ENCODE measurements around the gene KCNN3.

The KCNN3 gene

DNA sequence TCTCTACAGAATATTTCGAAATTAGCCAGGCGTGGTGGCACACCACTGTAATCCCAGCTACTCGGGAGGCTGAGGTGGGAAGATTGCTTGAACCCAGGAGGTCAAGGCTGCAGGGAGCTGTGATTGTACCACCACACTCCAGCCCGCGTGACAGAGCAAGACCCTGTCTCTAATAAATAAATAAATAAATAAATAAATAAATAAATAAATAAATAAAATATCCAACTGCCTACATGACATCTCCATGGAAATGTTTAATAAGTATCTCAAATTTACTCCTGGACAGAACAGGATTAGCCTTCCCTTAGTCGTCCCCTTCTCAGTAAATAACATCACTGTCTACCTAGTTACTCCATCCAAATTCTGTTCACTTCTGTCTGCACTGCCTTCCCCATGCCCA lies 29.0 kb upstream of the KCNN3 start:
- WGBS, 2 experiments = 95% methylated on average over 4 of the region's 6 CpGs
- Histone ChIP-seq H3K27me3 (ENCODE audit: control insufficient read depth, insufficient read depth, low read length, poor library complexity, severe bottlenecking) (no peaks in the 10 kb centered on the region), H3K27ac (ENCODE audit: insufficient read depth, low read depth, low read length, poor library complexity, severe bottlenecking) (no peak overlapping the region), H3K4me1 (ENCODE audit: control insufficient read depth, insufficient read depth, low read length) (no peaks in the 10 kb centered on the region), H3K4me3 (ENCODE audit: insufficient read depth, low read depth, low read length) (no peak overlapping the region), H3K36me3 (ENCODE audit: control insufficient read depth, insufficient read depth, low read length) (no peaks in the 10 kb centered on the region), H3K9me3 (ENCODE audit: control insufficient read depth, low read length) (no peaks in the 10 kb centered on the region)

DNA sequence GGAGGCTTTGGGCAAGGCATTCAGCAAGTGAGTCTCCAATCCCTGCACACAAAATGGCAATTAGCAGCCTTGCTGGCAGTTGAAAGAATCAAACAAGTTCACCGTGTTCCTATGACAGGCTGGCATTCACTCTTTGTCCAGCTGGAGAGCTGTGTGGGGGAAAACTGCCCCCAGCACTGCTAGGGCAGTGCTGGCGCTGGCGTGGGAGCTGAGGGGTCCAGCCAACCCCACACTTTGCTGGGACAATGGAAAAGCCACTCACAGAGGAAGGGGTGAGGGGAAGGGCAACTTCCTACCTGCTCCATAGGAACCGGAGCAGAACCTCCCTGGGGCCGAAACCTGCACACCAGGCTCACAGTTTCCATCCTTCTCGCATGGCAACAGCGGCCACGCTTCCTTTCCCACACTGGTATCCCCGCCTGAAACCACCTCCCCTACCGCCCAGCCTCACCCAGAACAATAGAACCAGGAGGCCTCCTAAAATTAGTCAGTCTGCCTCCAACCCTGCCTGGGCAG lies 26.7 kb upstream of the KCNN3 start:
- H3K36me3 ChIP-seq (ENCODE audit: control insufficient read depth, insufficient read depth, low read length) = no peaks in the 10 kb centered on the region
- H3K27ac ChIP-seq (ENCODE audit: insufficient read depth, low read depth, low read length, poor library complexity, severe bottlenecking) = no peak overlapping the region
- 91% methylated on average over 10 of the region's 10 CpGs for WGBS, 2 experiments
- no peak overlapping the region for H3K4me3 ChIP-seq (ENCODE audit: insufficient read depth, low read depth, low read length)
- no peaks in the 10 kb centered on the region for H3K4me1 ChIP-seq (ENCODE audit: control insufficient read depth, insufficient read depth, low read length)
- H3K9me3 ChIP-seq (ENCODE audit: control insufficient read depth, low read length) = no peaks in the 10 kb centered on the region
- H3K27me3 ChIP-seq (ENCODE audit: control insufficient read depth, insufficient read depth, low read length, poor library complexity, severe bottlenecking) = no peaks in the 10 kb centered on the region

DNA sequence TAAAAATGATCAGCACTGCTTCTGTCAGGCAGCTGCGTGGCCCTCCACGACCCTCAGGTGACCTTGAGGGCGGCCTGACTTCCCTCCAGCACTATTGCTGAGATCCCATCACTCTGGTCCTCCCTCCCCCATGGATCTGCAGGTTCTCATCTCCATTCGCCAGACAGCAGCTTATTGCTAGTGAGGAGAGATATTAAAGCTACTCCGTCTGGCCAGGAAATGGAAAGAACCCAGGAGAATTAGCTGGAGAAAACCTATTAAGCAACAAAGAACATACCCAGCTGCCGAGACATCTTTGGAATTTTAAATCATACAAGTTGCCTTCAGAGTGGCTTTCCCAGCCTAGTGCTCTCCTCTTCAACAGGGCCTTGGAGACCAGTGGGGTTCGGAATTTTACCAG lies 25.7 kb upstream of the KCNN3 start:
- no peaks in the 10 kb centered on the region for H3K36me3 ChIP-seq (ENCODE audit: control insufficient read depth, insufficient read depth, low read length)
- no peaks in the 10 kb centered on the region for H3K4me1 ChIP-seq (ENCODE audit: control insufficient read depth, insufficient read depth, low read length)
- H3K9me3 ChIP-seq (ENCODE audit: control insufficient read depth, low read length) = no peaks in the 10 kb centered on the region
- WGBS, 2 experiments = 91 to 93% methylated on average over 7 of the region's 7 CpGs
- no peak overlapping the region for H3K4me3 ChIP-seq (ENCODE audit: insufficient read depth, low read depth, low read length)
- H3K27me3 ChIP-seq (ENCODE audit: control insufficient read depth, insufficient read depth, low read length, poor library complexity, severe bottlenecking) = no peaks in the 10 kb centered on the region
- H3K27ac ChIP-seq (ENCODE audit: insufficient read depth, low read depth, low read length, poor library complexity, severe bottlenecking) = no peak overlapping the region

DNA sequence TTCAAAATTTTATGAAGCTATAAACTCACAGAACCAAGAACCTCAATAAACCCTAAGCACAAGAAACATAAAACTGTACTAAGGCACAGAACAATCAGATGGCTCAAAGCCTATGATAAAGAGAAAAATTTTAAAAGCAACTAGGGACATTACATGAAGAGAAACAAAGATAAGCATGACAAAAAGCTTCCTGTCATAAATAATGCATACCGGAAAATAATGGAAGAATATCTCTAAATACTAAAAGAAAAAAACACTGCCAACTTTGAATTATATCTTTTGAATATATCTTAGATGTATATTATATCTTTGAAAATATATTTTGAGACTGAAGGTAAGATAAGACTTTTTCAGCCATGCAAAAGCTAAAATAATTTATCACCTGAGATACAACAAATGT lies 21.4 kb upstream of the KCNN3 start:
- H3K9me3 ChIP-seq (ENCODE audit: control insufficient read depth, low read length) = no peaks in the 10 kb centered on the region
- H3K4me3 ChIP-seq (ENCODE audit: insufficient read depth, low read depth, low read length) = no peak overlapping the region
- WGBS, 2 experiments = 100% methylated on average over 1 of the region's 1 CpG; no CpG with 5 or more reads in 1 of the 2 experiments
- H3K27me3 ChIP-seq (ENCODE audit: control insufficient read depth, insufficient read depth, low read length, poor library complexity, severe bottlenecking) = no peaks in the 10 kb centered on the region
- no peak overlapping the region for H3K27ac ChIP-seq (ENCODE audit: insufficient read depth, low read depth, low read length, poor library complexity, severe bottlenecking)
- H3K4me1 ChIP-seq (ENCODE audit: control insufficient read depth, insufficient read depth, low read length) = no peaks in the 10 kb centered on the region
- no peaks in the 10 kb centered on the region for H3K36me3 ChIP-seq (ENCODE audit: control insufficient read depth, insufficient read depth, low read length)

DNA sequence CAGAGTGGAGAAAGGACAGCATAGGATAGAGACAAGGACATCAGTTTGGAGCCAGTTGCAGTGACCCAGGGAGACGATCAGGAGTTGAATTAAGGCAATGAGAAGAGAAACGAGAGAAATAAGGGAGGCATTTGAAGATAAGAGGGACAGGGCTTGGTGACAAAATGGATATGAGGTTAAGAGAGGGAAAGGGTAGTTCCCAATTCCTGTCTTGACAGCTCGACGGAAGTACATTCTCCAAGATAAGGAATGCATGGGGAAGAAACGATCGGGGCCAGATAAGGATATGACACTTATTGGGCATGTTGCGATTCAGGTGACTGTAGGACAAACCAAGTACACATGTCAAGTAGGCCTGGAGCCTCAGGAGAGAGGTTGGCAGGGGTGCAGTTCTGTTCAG lies 18.7 kb upstream of the KCNN3 start:
- H3K36me3 ChIP-seq (ENCODE audit: control insufficient read depth, insufficient read depth, low read length) = no peaks in the 10 kb centered on the region
- no peak overlapping the region for H3K4me3 ChIP-seq (ENCODE audit: insufficient read depth, low read depth, low read length)
- no peaks in the 10 kb centered on the region for H3K27me3 ChIP-seq (ENCODE audit: control insufficient read depth, insufficient read depth, low read length, poor library complexity, severe bottlenecking)
- no peak overlapping the region for H3K27ac ChIP-seq (ENCODE audit: insufficient read depth, low read depth, low read length, poor library complexity, severe bottlenecking)
- H3K9me3 ChIP-seq (ENCODE audit: control insufficient read depth, low read length) = no peaks in the 10 kb centered on the region
- no peaks in the 10 kb centered on the region for H3K4me1 ChIP-seq (ENCODE audit: control insufficient read depth, insufficient read depth, low read length)
- 94 to 96% methylated on average over 7 of the region's 7 CpGs for WGBS, 2 experiments

DNA sequence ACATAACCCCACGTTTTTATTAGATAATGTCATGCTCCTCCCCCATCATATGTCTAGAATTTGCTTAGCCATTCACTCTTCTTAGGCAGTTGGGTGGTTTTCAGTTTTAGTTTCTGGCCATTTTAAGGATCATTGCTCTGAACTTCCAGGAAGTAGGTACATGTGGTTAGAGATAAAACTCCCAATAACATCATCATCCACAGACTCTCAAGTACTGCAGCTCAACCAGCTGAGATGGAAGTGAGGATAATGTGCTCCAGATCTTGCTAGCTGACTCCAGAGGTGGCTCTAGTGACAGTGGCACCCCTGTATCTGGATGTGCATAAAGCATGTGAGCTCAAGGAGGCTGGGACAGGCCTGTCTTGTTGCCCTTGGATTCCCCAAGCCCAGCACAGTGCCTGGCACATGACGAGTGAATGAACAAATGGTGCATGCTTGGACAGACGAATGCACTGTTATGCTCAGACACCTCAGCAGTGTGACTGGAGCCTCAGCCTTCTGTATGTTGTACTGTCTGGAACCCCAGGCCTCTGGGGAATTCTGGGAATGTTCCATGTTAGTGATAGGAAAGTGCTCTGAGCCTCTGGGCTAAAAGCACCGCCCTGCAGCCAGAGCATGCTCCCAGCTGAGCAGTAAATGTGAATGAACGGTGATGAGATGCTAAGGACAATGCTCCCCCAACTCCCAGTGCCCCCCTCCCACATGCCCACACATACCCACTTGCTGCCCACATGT lies 16.4 kb upstream of the KCNN3 start:
- Histone ChIP-seq H3K27me3 (ENCODE audit: control insufficient read depth, insufficient read depth, low read length, poor library complexity, severe bottlenecking) (no peaks in the 10 kb centered on the region), H3K36me3 (ENCODE audit: control insufficient read depth, insufficient read depth, low read length) (no peaks in the 10 kb centered on the region), H3K4me1 (ENCODE audit: control insufficient read depth, insufficient read depth, low read length) (no peaks in the 10 kb centered on the region), H3K9me3 (ENCODE audit: control insufficient read depth, low read length) (no peaks in the 10 kb centered on the region), H3K27ac (ENCODE audit: insufficient read depth, low read depth, low read length, poor library complexity, severe bottlenecking) (no peak overlapping the region), H3K4me3 (ENCODE audit: insufficient read depth, low read depth, low read length) (no peak overlapping the region)
- WGBS, 2 experiments = 76 to 82% methylated on average over 5 of the region's 5 CpGs

DNA sequence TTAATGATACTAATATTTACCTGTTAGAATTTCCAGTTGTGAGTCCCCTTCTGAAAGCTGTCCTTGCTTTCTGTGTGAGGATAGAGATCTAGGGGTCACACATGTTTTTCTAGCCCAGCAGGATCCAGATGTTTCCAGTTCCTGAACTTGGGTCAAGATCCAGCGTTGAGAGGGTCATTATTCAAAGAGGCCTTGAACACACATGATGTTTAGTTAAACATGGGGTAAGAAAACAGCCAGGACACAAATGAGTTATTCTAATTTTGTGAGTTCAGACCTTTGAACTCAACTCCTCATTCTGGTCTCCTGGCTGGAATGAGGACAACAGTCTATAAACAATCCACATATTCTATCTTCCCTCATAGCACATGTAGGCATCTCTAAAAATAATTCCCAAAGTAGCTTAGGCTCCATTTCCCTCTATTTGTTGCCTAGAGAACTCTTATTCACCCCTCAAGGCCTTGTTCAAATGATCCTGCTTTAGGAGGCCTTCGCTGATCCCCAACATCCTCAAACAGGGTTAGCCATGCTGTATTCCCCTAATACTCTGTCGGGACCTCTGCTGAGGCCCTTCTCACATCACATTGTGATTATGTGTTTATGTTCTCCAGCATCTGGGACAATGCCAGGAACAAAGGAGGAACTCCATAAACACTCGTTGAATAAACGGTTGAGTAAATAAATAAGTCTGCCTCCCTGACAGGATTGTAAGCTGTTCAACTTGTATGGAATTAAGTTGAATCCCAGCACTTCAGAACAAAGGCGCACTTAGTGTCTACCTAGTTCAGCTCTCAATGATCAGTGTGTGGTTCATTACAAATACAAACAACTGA lies 15.0 kb upstream of the KCNN3 start:
- WGBS, 2 experiments = 91 to 96% methylated on average over 6 of the region's 6 CpGs
- no peaks in the 10 kb centered on the region for H3K27me3 ChIP-seq (ENCODE audit: control insufficient read depth, insufficient read depth, low read length, poor library complexity, severe bottlenecking)
- no peak overlapping the region for H3K27ac ChIP-seq (ENCODE audit: insufficient read depth, low read depth, low read length, poor library complexity, severe bottlenecking)
- no peaks in the 10 kb centered on the region for H3K4me1 ChIP-seq (ENCODE audit: control insufficient read depth, insufficient read depth, low read length)
- no peak overlapping the region for H3K4me3 ChIP-seq (ENCODE audit: insufficient read depth, low read depth, low read length)
- no peaks in the 10 kb centered on the region for H3K9me3 ChIP-seq (ENCODE audit: control insufficient read depth, low read length)
- no peaks in the 10 kb centered on the region for H3K36me3 ChIP-seq (ENCODE audit: control insufficient read depth, insufficient read depth, low read length)

DNA sequence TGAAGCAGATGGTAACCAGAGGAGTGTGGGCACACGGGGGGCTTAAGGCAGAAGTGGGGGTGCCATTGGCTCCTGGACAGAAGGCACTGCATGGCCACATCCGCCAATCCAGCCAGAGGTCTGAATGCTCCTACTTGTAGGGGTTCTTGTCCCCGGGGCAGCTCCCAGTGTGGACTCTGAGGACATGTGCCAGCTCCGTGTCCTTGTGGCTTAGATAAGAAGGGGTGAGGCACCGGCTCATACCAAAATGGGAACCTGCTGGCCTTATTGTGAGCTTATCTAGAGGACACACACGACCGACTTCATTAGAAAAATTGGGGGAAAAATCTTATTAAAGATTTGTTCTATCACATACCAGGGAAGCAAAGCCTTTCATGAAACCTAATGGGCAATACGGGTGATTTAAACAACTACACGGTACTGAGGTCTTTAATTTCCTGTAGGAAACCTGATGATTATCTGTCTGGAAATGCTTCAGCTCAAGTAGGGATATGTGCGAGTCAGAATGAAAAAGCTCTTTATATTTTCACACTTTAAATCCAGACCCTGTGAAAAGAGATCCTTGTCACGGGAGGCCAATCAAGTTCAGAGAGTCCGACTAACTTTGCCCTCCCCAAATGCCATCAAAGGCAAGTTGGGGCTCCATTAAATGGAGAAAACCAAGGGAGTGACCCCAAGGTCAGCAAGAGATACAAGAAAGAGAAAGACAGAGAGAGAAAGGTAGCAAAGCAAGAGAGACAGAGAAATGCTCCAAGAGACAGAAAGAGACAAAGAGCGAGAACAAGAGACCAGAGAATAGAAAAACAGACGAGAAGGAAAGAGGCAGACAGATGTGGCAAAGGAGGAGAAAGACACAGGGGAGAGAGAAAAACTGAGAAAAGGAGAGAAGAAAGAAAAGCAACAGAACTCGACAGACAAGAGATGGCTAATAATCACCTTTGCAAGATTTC lies 14.1 kb upstream of the KCNN3 start:
- Histone ChIP-seq H3K4me1 (ENCODE audit: control insufficient read depth, insufficient read depth, low read length) (no peaks in the 10 kb centered on the region), H3K27ac (ENCODE audit: insufficient read depth, low read depth, low read length, poor library complexity, severe bottlenecking) (no peak overlapping the region), H3K4me3 (ENCODE audit: insufficient read depth, low read depth, low read length) (no peak overlapping the region), H3K36me3 (ENCODE audit: control insufficient read depth, insufficient read depth, low read length) (no peaks in the 10 kb centered on the region), H3K27me3 (ENCODE audit: control insufficient read depth, insufficient read depth, low read length, poor library complexity, severe bottlenecking) (no peaks in the 10 kb centered on the region), H3K9me3 (ENCODE audit: control insufficient read depth, low read length) (no peaks in the 10 kb centered on the region)
- 92 to 93% methylated on average over 15 of the region's 15 CpGs for WGBS, 2 experiments

DNA sequence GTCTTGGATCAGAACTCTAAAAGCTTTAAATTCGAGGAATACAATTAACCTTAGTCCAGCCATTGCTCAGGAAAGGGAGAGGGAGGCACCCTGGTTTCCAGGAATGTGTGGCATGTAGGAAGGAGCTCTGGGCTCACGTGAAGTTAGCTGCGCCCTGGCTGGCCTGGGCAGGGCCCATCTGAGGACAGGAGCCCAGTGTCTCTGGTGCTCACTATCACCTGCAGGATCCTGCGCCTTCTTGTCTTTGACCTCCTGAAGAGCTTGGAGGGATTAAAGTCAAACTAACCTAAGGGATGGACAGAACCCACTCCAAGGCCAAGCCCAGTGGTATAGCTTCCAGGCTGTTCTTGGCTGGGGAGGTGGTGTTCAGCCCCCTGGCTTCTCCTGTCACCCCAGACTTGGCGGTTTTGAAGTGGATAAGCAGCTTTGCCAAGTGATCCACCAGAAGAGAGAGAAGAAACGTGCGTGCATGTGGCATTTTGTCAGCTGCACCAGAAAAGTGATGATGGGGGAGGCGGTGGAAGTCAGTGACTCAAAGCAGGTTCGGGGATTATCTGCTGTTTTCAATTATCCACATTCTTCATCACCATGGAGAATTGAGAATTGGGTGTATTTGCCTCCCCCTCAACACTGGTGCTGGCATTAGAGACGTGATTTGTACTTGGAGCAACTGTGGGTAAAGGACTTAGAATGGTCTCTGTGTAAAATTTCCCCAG lies 11.9 kb upstream of the KCNN3 start:
- Histone ChIP-seq H3K4me3 (ENCODE audit: insufficient read depth, low read depth, low read length) (no peak overlapping the region), H3K9me3 (ENCODE audit: control insufficient read depth, low read length) (no peaks in the 10 kb centered on the region), H3K27ac (ENCODE audit: insufficient read depth, low read depth, low read length, poor library complexity, severe bottlenecking) (no peak overlapping the region), H3K4me1 (ENCODE audit: control insufficient read depth, insufficient read depth, low read length) (no peaks in the 10 kb centered on the region), H3K36me3 (ENCODE audit: control insufficient read depth, insufficient read depth, low read length) (no peaks in the 10 kb centered on the region), H3K27me3 (ENCODE audit: control insufficient read depth, insufficient read depth, low read length, poor library complexity, severe bottlenecking) (no peaks in the 10 kb centered on the region)
- WGBS, 2 experiments = 85 to 90% methylated on average over 10 of the region's 10 CpGs
